D721Med (cell line): Measurements from ENCODE around the gene HACE1.
A peak's percentile ranks its signal among the peaks of the same experiment; 100 is the strongest.

Experiments used
- DNase-seq: peaks from one replicate; pipeline ENCODE4 v3.0.0; 2011; ENCODE audit warnings: low spot score; ENCODE audit not compliant: insufficient read length
- FAIRE-seq: peaks from 2 replicates; lab custom pipeline; 2011; peaks lifted over from hg19 to GRCh38; lab: Jason Lieb, UNC
- TF ChIP-seq, protein P1 (sequence below): IDR thresholded peaks from 2 replicates; pipeline ENCODE4 v1.5.1; 2012; ENCODE audit warnings: mild to moderate bottlenecking, control low read depth; ENCODE audit not compliant: insufficient read depth; ENCODE audit errors: missing control alignments

HACE1 gene

DNA sequence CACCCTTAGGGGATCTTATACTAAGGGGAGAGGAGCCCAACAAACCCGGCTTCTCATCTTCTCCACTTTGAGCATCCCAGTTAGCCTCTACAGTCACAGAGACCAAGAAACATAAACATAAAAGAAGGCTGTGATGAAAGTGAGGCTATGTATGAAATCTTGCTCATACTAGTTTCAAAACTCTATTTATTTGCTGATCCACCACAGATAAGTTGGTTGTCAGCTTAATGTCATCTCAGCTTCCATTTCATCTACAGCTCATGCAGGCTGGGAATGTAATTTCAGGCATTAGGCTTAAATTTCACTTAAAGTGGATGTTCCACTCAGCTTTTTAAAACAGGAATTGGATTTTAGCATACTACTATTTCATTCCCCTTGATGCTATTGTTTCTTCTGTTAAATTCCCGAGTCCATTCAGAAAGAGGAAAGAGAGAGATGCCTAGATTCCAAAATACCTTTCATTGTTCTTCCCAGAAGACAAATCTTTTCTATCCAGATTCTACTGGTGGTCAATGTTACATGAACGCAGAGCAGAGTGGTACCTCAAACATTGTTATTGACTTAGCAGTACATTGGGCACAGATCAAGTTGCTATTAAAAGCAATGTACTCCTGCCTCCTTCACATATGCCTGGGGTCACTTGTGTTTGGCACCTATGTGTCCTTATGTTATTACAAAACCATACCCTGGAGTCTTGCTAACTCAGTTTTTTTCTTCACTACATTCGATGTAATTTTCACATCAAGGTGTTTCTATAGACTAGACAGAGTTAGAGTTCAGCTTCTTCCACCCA is 149.0 kb downstream of the HACE1 start:
- TF ChIP-seq, protein P1, sequence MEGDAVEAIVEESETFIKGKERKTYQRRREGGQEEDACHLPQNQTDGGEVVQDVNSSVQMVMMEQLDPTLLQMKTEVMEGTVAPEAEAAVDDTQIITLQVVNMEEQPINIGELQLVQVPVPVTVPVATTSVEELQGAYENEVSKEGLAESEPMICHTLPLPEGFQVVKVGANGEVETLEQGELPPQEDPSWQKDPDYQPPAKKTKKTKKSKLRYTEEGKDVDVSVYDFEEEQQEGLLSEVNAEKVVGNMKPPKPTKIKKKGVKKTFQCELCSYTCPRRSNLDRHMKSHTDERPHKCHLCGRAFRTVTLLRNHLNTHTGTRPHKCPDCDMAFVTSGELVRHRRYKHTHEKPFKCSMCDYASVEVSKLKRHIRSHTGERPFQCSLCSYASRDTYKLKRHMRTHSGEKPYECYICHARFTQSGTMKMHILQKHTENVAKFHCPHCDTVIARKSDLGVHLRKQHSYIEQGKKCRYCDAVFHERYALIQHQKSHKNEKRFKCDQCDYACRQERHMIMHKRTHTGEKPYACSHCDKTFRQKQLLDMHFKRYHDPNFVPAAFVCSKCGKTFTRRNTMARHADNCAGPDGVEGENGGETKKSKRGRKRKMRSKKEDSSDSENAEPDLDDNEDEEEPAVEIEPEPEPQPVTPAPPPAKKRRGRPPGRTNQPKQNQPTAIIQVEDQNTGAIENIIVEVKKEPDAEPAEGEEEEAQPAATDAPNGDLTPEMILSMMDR, result no peak
- FAIRE-seq (no peak), DNase-seq (no peak)

DNA sequence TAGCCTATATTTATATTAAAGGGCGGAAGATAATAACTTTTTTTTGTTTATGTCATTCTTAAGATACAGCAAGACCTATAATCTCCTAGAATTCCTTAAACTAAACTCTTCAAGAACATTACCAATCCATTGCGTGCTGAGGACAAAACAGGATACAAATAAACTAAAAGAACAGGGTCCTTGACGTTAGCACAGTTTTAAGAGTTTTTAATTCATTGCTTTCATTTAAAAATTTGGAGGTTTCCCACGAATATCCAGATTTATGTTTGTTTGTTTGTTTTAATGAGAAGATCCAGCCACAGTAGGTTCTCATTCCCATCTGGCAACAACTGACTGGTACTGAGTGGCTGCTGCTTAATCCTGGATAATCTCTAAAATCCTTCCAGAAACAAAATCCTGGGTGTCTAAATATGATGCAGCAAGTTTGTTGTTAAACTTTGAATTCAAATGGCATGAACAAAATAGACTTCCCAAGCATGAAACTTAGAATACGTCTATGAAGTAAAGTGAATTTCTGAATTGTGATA is 153.7 kb downstream of the HACE1 start:
- TF ChIP-seq, protein P1, result no peak
- DNase-seq (no peak), FAIRE-seq (peak; percentile 97)

DNA sequence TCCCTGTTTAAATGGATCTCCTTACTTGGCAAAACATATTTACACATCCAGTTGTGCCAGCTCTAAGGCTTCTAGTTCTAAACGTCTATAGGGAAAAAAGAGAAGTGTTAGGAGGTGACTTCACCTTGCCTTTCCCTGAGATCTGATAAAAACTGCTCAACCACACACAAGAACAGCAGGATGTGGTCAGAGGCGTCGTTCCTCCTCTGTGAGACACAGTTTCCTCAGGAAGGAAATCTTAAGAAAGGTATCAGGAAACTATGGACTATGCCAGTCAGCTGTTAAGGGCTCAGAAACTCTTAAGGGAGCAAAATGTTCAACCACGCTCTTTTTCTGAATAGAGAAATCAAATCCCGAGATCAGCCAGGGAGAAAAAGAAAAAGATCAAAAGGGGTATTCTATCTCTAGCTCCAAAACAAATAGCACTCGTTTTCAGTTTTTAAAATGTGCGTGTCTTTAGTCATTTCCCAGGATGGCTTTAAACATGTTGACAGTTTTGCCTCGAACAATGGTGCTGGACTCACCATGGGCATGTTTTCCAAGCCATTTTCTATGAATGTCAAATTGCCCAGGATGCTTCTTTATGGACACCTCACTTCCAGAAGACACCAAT is 154.5 kb downstream of the HACE1 start:
- DNase-seq (no peak), FAIRE-seq (no peak)
- TF ChIP-seq, protein P1, result no peak

DNA sequence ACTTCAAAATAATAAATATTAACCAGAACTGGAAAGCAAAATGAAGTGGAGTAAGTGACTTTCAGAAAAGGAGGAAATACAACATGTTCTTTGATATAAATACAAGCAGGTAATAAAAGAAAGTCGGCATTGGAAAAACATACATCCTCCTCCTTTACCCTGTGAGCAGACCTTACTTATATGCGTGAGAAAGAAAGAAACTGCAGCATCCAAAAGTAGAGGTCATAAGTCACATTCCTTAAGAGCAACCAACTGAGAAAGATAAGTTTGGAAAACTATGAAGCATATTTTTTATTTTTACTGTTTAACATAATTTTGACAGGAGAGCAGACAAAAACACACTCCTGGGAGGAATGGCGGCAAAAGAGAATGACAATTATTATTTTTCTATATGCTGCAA is 155.5 kb downstream of the HACE1 start:
- no peak for FAIRE-seq
- no peak for DNase-seq
- TF ChIP-seq, protein P1, result no peak

DNA sequence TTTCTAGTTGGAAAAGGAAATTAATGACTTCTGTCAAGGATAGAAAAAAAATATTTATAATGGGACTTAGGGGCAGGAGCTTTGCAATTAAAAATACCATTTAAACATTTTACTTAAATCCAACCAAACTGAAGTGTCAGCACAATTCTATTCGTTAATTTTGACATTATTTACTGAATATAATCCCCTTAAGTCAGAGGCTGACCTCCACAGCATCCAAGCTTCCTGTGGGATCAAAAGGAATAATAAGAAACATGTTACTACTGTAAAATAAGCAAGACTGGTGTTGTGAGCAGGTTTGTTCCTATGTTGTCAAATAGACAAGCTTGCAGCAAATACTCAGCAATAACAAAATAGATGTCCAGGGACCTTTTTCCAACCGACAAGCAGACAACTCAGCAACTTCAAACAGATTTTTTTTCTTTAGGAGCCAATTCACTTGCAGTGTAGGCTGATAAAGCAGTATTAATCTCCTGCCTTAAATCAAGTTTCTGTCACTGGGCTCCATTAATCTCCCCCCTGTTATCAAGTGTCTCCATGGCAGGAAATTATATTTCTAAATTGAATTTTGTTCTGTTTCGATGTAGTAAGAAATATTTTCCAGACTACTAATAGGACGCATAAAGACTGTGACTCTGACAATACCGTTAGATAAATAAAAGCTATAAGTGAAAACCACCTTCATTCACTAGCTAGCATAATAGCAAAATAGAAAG is 157.4 kb downstream of the HACE1 start:
- DNase-seq (no peak), FAIRE-seq (peak; percentile 46)
- TF ChIP-seq, protein P1, result no peak

DNA sequence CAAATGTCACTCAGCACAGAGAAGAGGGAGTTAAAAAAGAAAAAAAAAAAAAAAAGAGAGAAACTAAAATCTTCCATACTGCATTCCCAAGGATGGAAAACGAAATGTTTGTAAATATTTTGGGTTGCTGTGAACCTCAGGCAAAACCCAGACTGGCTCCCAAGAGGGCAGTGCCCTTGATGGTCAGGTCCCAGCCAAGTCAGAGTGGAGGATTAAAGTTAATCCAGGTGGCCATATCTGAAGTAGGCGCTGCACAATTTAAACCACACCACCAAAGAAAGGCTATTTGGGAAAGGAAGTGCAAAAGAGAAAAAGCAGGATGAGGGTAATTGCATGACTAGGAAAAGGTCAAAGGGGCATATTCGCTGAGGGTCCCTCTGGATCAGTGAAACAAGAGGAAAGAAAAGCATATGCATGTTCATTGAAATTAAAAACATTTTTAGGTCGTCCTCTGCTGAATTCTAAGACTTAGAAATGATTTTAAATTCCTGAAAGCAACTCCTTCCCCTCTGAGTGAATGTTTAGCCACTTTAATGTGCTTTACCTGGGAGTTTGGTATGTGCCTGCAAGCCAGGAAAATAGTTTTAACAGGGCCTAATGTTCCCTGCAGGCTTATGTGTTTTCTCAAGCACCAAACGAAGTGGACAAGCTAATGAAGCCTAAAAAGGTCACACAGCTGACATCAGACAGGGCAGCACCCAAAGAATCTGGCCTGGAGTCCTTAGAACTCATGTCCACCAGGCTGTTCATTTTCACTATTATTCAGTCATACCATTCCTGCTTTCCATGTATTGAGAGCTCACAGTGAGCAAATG is 159.1 kb downstream of the HACE1 start:
- FAIRE-seq, result no peak
- TF ChIP-seq, protein P1, result no peak
- no peak for DNase-seq
